Retinal pigment epithelial cell (primary cell): ENCODE data around the gene MYORG.

ENCODE experiments used
- DNase-seq: peaks from one replicate; pipeline ENCODE4 v3.0.0-alpha.2; 2010; ENCODE audit warnings: low read depth
- H3K4me3 ChIP-seq: 2 replicates; pipeline ENCODE4 v1.5.1; 2011; ENCODE audit warnings: mild to moderate bottlenecking, low read length, control low read depth, moderate library complexity
- TF ChIP-seq, protein P1 (sequence below): conservative IDR thresholded peaks from 2 replicates; pipeline ENCODE4 v1.5.1; 2011; ENCODE audit warnings: low read depth, low read length, control low read depth, inconsistent platforms

The MYORG gene

DNA sequence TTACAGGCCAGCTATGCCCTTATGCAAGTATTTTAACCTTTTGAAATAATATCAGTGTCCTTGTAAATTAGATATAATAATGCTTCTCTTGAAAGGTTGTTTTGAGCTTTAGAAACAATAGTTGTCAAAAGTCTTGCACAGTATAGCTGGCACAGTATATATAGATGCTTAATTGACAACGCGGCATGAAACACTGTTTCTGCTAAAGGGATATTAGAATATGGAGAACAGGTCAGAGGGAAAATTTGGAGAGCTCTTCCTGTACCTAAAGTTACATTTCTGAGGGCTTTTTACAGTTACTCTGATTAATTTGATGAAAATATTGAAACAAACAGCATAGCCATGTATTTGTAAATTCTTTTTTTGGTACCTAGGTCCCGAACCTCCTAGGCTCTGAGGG is 42.9 kb downstream of the MYORG start:
- H3K4me3 ChIP-seq, result no peak overlapping the region
- TF ChIP-seq, protein P1, sequence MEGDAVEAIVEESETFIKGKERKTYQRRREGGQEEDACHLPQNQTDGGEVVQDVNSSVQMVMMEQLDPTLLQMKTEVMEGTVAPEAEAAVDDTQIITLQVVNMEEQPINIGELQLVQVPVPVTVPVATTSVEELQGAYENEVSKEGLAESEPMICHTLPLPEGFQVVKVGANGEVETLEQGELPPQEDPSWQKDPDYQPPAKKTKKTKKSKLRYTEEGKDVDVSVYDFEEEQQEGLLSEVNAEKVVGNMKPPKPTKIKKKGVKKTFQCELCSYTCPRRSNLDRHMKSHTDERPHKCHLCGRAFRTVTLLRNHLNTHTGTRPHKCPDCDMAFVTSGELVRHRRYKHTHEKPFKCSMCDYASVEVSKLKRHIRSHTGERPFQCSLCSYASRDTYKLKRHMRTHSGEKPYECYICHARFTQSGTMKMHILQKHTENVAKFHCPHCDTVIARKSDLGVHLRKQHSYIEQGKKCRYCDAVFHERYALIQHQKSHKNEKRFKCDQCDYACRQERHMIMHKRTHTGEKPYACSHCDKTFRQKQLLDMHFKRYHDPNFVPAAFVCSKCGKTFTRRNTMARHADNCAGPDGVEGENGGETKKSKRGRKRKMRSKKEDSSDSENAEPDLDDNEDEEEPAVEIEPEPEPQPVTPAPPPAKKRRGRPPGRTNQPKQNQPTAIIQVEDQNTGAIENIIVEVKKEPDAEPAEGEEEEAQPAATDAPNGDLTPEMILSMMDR, result no peak
- DNase-seq, result no peak

DNA sequence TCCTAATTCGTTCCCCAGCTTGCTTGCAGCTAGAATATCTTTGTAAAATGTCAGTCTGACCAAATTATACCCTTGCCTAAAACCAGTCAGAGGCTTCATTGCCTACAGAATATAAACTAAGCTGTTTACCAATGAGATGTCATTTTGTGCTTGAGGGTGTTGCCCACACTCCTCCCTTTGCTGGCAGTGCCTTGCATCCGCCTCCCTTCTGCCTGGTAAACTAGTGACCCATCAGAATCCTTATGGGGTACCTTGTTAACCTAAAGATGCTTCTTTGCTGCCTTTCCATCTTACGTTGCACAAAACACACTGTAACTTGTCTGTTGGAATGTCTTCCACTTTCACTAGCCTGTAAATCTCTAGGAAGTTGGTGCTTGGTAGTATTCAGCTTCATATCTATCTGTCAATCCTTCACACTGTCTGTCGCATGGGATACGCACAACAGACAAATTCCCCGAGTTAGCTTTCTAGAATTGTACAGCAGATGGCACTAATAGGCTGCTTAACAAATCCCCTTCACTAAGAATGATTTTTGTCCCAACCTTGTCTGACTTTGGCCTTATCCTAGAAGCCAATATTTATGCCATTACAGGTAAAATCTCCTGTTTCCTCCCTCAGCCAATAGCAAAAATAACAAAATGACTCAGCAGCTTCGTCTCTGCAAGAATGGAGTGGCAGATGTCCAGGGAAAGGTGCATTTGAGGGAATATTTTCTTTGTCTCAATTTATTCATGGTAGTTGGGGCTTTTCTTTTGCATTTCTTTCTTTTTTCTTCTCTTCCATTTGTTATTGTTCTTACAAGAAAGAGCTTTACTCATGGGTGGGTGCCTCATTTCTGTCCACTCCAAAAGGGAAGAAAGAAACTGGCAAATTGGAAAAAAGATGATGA is 44.4 kb downstream of the MYORG start:
- H3K4me3 ChIP-seq, result no peak overlapping the region
- DNase-seq, result no peak
- TF ChIP-seq, protein P1, result peak; percentile 58

DNA sequence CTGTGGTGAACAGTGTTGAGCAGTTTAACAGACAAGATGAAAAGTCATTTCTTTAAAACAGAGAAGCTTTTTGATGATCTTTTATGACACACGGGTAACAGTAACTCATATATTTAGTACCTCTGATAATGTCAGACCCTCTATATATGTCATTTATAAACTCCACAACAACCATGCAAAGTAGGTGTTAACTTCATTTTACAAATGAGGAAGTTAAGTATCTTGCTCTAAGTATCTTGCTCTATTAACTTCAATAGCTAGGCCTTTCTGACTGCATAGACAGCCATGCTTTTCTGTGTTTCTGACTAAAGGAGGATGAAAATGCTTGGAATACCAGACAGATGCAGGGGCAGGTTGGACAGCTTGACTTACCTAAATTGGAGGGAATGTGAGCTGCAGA is 45.5 kb downstream of the MYORG start:
- TF ChIP-seq, protein P1, result no peak
- H3K4me3 ChIP-seq, result no peak overlapping the region
- no peak for DNase-seq

DNA sequence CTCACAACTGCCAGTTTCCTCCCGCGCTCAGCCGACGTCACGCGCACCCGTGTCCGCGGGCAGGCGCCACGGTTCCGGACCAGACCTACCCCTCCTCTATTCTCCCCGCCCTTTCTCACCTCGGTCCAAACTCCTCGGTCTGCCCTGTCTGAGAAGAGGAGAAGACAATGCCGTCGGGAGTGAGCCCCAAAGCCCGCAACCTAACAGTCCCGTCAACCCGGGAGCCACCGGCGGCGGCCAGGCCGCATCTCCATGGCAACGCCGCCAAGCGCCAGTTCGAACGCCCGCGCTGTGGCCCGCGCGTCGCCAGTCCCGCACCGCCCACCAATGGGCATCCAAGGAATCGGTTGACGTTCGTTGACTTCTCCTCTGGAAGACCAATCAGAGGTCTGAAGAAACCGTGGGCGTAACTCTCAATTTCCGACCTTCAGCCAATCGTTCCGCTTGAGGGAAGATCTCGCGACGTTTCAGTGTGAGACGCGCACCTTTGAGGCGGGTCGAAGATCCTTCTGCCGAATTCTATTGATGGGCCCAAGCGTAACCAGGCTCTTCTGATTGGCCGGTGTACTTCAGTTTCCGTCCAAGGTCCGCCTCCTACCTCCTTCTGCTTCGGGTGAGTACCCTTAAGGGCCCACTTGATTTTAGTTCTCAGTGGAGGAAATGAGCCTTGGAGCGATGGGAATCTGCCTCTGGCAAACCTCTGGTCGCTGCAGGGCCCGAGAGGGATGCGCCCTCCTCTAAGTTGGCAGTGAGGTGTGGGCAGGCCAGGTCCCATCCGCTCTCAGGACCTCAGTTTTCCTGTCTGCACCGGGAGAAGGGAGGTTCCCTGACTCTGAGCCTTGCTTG is 47.5 kb downstream of the MYORG start, which contains the start of the genes KIF24 and NUDT2:
Gene KIF24 (minus strand): TSS at position 282 of the 846 bp plus-strand sequence. CDS start 17,922 bp downstream, outside the sequence.
Gene NUDT2 (plus strand): TSS at position 583 of the 846 bp plus-strand sequence. CDS start 9,471 bp downstream, outside the sequence.
- TF ChIP-seq, protein P1, result no peak
- peak; percentile 99 for DNase-seq
- peak within 1 kb of the TSS; percentile 88 for H3K4me3 ChIP-seq

DNA sequence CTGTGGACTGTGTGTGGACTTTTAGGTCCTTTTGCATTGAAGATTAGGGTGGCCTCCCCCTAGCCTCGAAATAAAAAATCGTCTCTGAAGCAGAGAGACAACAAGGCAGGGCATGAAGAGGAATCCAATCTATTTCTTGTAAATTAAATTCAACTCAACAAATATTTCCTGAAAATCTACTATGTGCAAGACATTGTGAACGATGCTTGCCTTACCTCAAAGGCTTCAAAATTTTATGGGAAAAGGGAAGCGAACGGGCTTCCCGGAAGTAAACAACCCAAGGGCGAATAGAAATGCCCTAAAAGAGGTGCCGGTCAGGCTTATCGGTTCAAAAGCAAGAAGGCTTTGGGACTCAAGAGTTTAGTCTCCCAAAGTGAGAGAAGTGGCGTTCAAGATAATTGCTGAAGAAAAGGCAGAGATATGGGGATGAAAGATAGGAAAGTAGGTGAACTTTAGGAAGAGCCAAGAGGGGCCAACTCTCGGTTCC is 48.2 kb downstream of the MYORG start:
- TF ChIP-seq, protein P1, result no peak
- peak overlapping the region; percentile 83 for H3K4me3 ChIP-seq
- DNase-seq, result no peak

DNA sequence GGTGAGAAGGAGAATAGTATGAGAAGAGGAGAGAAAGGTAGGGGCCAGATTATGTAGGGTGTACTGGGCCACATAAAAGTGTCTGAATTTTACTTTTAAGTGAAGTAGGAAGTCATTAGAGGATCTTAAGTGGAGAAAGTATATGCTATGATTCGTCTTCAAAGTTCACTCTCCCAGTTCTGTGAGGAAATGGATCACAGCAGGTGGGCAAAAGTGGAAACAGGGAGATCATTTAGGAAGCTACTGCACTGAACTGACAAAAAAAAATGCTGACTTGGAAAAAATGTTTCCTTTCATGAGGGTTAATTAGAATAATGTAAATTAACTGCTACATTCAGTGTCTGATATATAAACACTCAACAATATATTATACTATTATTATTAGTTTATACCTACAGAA is 50.0 kb downstream of the MYORG start:
- no peak for DNase-seq
- H3K4me3 ChIP-seq, result no peak overlapping the region
- TF ChIP-seq, protein P1, result no peak
